ENCODE measurements around the gene COG4.

GRCh38 chr16:70494202-70494770, 29.1 kb downstream of the COG4 start:
- TF ChIP-seq CTCF (IDR thresholded peaks at IDR 0.05) (no peak), POLR2A (IDR thresholded peaks at IDR 0.05) (no peak)

Data from body of pancreas (tissue), 4 donors.